ENCODE data around the gene FAM120B. TPM values are rescaled to one million over a fixed set of nuclear protein-coding genes. Genes with fewer than 3 reads are reported as not detected.

FAM120B gene
- total RNA-seq, 1 donor: 20.4 TPM

DNA sequence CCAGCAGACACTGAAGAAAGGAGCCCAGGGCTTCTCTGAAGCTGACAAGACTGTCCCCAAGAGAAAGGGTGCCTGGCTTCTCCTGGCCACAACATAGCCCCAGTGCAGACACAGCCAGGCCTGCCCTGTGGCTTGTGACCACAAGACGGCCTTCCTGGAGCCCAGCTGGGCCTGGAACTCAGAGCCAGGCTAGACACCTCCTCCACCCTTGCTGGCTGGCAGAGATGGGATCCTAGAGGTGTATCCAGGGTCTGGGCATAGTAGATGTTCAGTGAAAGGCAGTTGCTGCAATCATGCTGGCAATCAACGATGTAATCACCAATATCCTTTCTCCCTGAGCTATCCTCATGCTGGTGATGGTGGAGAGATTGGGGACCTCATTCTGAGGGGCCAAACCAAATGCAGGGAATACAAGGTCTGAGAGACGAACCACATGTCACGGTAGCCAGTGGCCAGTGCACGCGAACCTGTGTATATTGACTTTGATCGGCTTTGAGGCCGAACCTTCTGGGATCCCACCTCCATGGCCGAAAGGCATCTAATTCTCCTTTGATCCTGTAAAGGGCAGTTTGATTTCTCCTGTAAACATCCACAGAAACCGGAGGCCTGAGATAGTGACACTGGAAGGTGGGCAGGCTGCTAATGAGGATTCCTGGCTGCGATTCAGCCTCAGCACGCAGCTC, 131.3 kb downstream of the FAM120B start:
- DNase-seq (ENCODE audit: low read depth): no peak
- no peak for TF ChIP-seq CTCF (IDR thresholded peaks at IDR 0.05; ENCODE audit: insufficient read depth, low read length)
- peak overlapping the region; percentile 38 for H3K4me3 ChIP-seq (ENCODE audit: low read depth, low read length)

DNA sequence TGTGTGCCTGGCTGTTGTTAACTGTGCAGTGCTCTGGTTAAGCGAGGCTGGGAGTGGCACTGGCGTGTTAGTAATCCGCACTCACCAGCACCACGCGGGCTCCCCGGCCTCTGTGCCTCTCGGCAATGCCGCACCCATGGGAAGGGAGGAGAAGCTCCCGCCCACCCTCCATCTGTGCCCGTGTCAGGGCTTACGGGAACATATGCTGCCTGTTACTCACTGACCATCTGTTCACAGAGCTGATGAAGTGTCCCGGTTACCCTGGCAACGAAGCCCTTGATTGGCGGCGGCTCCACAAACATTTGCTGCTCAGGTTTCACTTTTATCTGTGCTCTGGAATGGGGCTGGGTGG, 131.8 kb downstream of the FAM120B start:
- peak; percentile 97 for DNase-seq (ENCODE audit: low read depth)
- no peak for TF ChIP-seq CTCF (IDR thresholded peaks at IDR 0.05; ENCODE audit: insufficient read depth, low read length)
- peak overlapping the region; percentile 38 for H3K4me3 ChIP-seq (ENCODE audit: low read depth, low read length)

DNA sequence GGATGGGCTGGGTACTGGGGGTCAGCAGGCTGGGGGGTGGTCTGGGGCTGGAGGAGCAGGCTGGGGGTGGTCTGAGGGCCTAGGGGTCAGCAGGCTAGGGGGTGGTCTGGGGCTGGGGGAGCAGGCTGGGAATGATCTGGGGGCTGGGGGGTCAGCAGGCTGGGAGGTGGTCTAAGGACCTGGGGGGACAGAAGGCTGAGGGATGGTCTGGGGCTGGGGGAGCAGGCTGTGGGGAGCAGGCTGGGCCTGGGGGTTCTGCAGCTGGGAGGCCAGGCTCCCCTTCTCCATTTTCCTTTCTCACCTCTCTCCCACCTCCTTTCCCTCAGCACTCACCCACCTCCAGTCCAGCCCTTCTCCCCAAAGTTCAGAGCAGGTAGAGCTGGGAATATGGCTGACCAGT, 132.3 kb downstream of the FAM120B start:
- no peak overlapping the region for H3K4me3 ChIP-seq (ENCODE audit: low read depth, low read length)
- no peak for TF ChIP-seq CTCF (IDR thresholded peaks at IDR 0.05; ENCODE audit: insufficient read depth, low read length)
- no peak for DNase-seq (ENCODE audit: low read depth)

GRCh38 chr6:170439366-170440361, 133.1 kb downstream of the FAM120B start:
- TF ChIP-seq CTCF (IDR thresholded peaks at IDR 0.05; ENCODE audit: insufficient read depth, low read length): no peak
- no peak overlapping the region for H3K4me3 ChIP-seq (ENCODE audit: low read depth, low read length)
- DNase-seq (ENCODE audit: low read depth): no peak

DNA sequence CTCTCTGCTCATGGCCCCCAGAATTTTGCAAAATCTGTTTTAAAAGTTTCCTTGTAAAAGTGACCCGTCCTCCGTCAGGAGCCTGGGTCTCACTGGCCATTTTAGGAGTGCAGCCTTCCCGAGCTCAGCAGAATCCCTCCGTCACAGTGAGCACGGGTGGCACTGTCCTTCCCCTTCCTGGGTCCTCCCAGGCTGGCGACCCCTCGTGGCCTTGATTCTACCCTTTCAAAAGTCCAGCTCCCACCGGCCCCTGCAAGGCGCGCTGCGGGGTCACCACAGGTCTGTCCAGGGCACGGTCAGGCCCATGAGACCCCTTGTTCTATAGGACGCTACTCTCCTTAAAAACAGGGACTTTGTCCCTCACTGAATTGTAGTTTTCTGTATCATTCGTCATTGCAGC, 133.9 kb downstream of the FAM120B start:
- DNase-seq (ENCODE audit: low read depth): no peak
- no peak for TF ChIP-seq CTCF (IDR thresholded peaks at IDR 0.05; ENCODE audit: insufficient read depth, low read length)
- no peak overlapping the region for H3K4me3 ChIP-seq (ENCODE audit: low read depth, low read length)

- H3K4me3 ChIP-seq (ENCODE audit: low read depth, low read length): no peak overlapping the region
- peak; percentile 45 for DNase-seq (ENCODE audit: low read depth)
- TF ChIP-seq CTCF (IDR thresholded peaks at IDR 0.05; ENCODE audit: insufficient read depth, low read length): no peak
Measured at GRCh38 chr6:170441316-170441715, 134.8 kb downstream of the FAM120B start.

All from fibroblast of the aortic adventitia (primary cell).